DND-41 (cell line): ENCODE measurements around the gene UVRAG.

ENCODE experiments used
- ATAC-seq: fragments of 200-7000 bp; cut with Tn5 transposase; 3 replicates; pipeline ENCODE4 v1.9.1; 2021; ENCODE audit warnings: low read depth; ENCODE audit not compliant: insufficient read depth
- DNase-seq: peaks from one replicate; pipeline ENCODE4 v3.0.0-alpha.2; 2020
- H2AFZ ChIP-seq: 2 replicates; pipeline ENCODE4 v1.6.0; 2012; ENCODE audit warnings: low read depth, low read length
- H3K27ac ChIP-seq: 2 replicates; pipeline ENCODE4 v1.5.1; 2012; ENCODE audit warnings: low read length, inconsistent platforms
- H3K27me3 ChIP-seq: fragments of 200-600 bp; sonication (generic); 2 replicates; pipeline ENCODE4 v1.6.0; 2012; ENCODE audit warnings: low read length, mild to moderate bottlenecking, inconsistent platforms; ENCODE audit not compliant: insufficient read depth, poor library complexity
- H3K36me3 ChIP-seq: 2 replicates; pipeline ENCODE4 v1.5.1; 2012; ENCODE audit warnings: low read length, inconsistent platforms; ENCODE audit not compliant: insufficient read depth
- H3K4me1 ChIP-seq: 2 replicates; pipeline ENCODE4 v1.5.1; 2012; ENCODE audit warnings: mild to moderate bottlenecking, low read length; ENCODE audit not compliant: insufficient read depth
- H3K4me2 ChIP-seq: 2 replicates; pipeline ENCODE4 v1.6.0; 2012; ENCODE audit warnings: mild to moderate bottlenecking, moderate library complexity, low read length, inconsistent platforms; ENCODE audit not compliant: insufficient read depth
- H3K4me3 ChIP-seq, 2 experiments: fragments of 200-600 bp in 1 of 2; shearing (Covaris generic) in 1 of 2; 2 replicates each; pipeline ENCODE4 v1.5.1; 2012 to 2016; ENCODE audit warnings: inconsistent platforms in 2 of 2, low read length in 2 of 2, mild to moderate bottlenecking in 2 of 2, low read depth in 1 of 2, moderate library complexity in 1 of 2
- H3K79me2 ChIP-seq: 2 replicates; pipeline ENCODE4 v1.6.0; 2012; ENCODE audit warnings: low read length, inconsistent platforms; ENCODE audit not compliant: insufficient read depth
- H3K9ac ChIP-seq: 2 replicates; pipeline ENCODE4 v1.6.0; 2012; ENCODE audit warnings: low read depth, mild to moderate bottlenecking, inconsistent platforms, low read length, moderate library complexity
- H3K9me3 ChIP-seq: 2 replicates; pipeline ENCODE4 v1.5.1; 2012; ENCODE audit warnings: low read length, moderate library complexity, mild to moderate bottlenecking, inconsistent platforms; ENCODE audit not compliant: insufficient read depth, severe bottlenecking
- H4K20me1 ChIP-seq: 2 replicates; pipeline ENCODE4 v1.6.0; 2012; ENCODE audit warnings: low read length; ENCODE audit not compliant: insufficient read depth
- CTCF ChIP-seq: IDR thresholded peaks from 2 replicates; pipeline ENCODE4 v1.5.1; 2012; ENCODE audit warnings: borderline replicate concordance, low read length, moderate library complexity, mild to moderate bottlenecking; ENCODE audit not compliant: poor library complexity, severe bottlenecking; ENCODE audit errors: extremely low read depth
- EZH2 ChIP-seq: IDR thresholded peaks from 3 replicates; pipeline ENCODE4 v1.6.1; 2012; ENCODE audit warnings: borderline replicate concordance, low read depth, mild to moderate bottlenecking, moderate library complexity, low read length, inconsistent platforms; ENCODE audit not compliant: severe bottlenecking

The UVRAG gene

GRCh38 chr11:75840522-75840921, 25.5 kb downstream of the UVRAG start:
- H3K27ac ChIP-seq = no peak overlapping the region
- H3K79me2 ChIP-seq = peaks cover 56% of the 10 kb centered on the region
- H2AFZ ChIP-seq = no peak overlapping the region
- no peak overlapping the region for H3K9ac ChIP-seq
- H3K4me1 ChIP-seq = no peaks in the 10 kb centered on the region
- ATAC-seq = no peak
- no peaks in the 10 kb centered on the region for H3K9me3 ChIP-seq
- H3K36me3 ChIP-seq = peaks cover 6% of the 10 kb centered on the region; the same call in 1 of the 2 replicates
- no peak overlapping the region for H3K4me2 ChIP-seq
- H4K20me1 ChIP-seq = peaks cover 16% of the 10 kb centered on the region; the same call in 1 of the 2 replicates
- no peak overlapping the region for H3K4me3 ChIP-seq
- no peak for DNase-seq
- H3K27me3 ChIP-seq = no peaks in the 10 kb centered on the region
- TF ChIP-seq CTCF (no peak), EZH2 (no peak)

GRCh38 chr11:75841739-75842138, 26.7 kb downstream of the UVRAG start:
- Histone ChIP-seq H3K9me3 (no peaks in the 10 kb centered on the region), H3K36me3 (peaks cover 6% of the 10 kb centered on the region; the same call in 1 of the 2 replicates), H3K4me3 (no peak overlapping the region), H3K27me3 (no peaks in the 10 kb centered on the region), H3K4me1 (no peaks in the 10 kb centered on the region), H3K27ac (no peak overlapping the region), H4K20me1 (peaks cover 18% of the 10 kb centered on the region; the same call in 1 of the 2 replicates), H3K4me2 (no peak overlapping the region), H3K79me2 (peaks cover 61% of the 10 kb centered on the region), H2AFZ (no peak overlapping the region), H3K9ac (no peak overlapping the region)
- TF ChIP-seq EZH2 (no peak), CTCF (no peak)
- ATAC-seq (no peak), DNase-seq (no peak)

- Histone ChIP-seq H3K4me3 (no peak overlapping the region), H3K4me2 (no peak overlapping the region), H3K27ac (no peak overlapping the region), H3K9ac (no peak overlapping the region), H3K4me1 (no peaks in the 10 kb centered on the region), H3K79me2 (peaks cover 56% of the 10 kb centered on the region), H4K20me1 (peaks cover 18% of the 10 kb centered on the region), H3K27me3 (no peaks in the 10 kb centered on the region), H3K9me3 (no peaks in the 10 kb centered on the region), H3K36me3 (no peaks in the 10 kb centered on the region), H2AFZ (no peak overlapping the region)
- ATAC-seq = no peak
- DNase-seq = no peak
- TF ChIP-seq CTCF (no peak), EZH2 (no peak)
Observed at GRCh38 chr11:75845324-75845723, 30.3 kb downstream of the UVRAG start.

- peaks cover 15% of the 10 kb centered on the region; the same call in 1 of the 2 replicates for H3K36me3 ChIP-seq
- no peaks in the 10 kb centered on the region for H3K9me3 ChIP-seq
- H3K79me2 ChIP-seq = peaks cover 26% of the 10 kb centered on the region
- TF ChIP-seq EZH2 (no peak), CTCF (no peak)
- no peak overlapping the region for H3K4me2 ChIP-seq
- no peak overlapping the region for H3K4me3 ChIP-seq
- no peaks in the 10 kb centered on the region for H3K4me1 ChIP-seq
- no peak overlapping the region for H3K9ac ChIP-seq
- no peak overlapping the region for H2AFZ ChIP-seq
- peaks cover 15% of the 10 kb centered on the region for H4K20me1 ChIP-seq
- no peak for DNase-seq
- no peaks in the 10 kb centered on the region for H3K27me3 ChIP-seq
- ATAC-seq = no peak
- H3K27ac ChIP-seq = no peak overlapping the region
Observed at GRCh38 chr11:75849894-75850293, 34.9 kb downstream of the UVRAG start.
